ENCODE measurements around the gene GRID2.

DNA sequence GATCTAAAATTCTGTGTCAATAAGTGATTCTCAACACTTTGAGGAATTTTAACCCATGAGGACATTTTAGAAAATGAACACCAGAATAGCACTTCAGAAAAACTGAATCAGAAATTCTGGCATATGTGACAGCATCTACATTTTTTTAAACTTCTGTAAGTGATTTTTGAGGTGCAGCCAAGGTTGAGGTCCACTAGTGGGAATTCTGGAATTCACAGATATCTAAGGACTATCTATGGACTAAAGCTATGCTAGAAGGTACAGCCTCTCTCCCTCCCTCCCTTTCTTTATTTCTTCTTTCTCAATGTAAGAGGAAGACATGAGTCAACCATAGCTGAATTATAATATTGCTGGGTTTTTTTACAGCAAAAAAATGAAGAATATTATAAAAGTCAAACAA lies 1016.6 kb downstream of the GRID2 start:
- TF ChIP-seq, protein P1, sequence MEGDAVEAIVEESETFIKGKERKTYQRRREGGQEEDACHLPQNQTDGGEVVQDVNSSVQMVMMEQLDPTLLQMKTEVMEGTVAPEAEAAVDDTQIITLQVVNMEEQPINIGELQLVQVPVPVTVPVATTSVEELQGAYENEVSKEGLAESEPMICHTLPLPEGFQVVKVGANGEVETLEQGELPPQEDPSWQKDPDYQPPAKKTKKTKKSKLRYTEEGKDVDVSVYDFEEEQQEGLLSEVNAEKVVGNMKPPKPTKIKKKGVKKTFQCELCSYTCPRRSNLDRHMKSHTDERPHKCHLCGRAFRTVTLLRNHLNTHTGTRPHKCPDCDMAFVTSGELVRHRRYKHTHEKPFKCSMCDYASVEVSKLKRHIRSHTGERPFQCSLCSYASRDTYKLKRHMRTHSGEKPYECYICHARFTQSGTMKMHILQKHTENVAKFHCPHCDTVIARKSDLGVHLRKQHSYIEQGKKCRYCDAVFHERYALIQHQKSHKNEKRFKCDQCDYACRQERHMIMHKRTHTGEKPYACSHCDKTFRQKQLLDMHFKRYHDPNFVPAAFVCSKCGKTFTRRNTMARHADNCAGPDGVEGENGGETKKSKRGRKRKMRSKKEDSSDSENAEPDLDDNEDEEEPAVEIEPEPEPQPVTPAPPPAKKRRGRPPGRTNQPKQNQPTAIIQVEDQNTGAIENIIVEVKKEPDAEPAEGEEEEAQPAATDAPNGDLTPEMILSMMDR (IDR thresholded peaks at IDR 0.05) = no peak
- TF ChIP-seq POLR2A (IDR thresholded peaks at IDR 0.05) = no peak

All from transverse colon (tissue), 3 donors.